Fibroblast of skin of abdomen (primary cell): Measurements from ENCODE around the gene NOX3.

Experiments
- DNase-seq: peaks from one replicate; pipeline ENCODE4 v3.0.0-alpha.2; 2013

Gene NOX3

GRCh38 chr6:155434096-155434495 lies 21.5 kb downstream of the NOX3 start:
- no peak for DNase-seq

- DNase-seq, result peak; percentile 33
These were observed 23.3 kb downstream of the NOX3 start for GRCh38 chr6:155432293-155432692.

GRCh38 chr6:155429321-155429893 lies 26.2 kb downstream of the NOX3 start:
- DNase-seq, result no peak

GRCh38 chr6:155426408-155426945 lies 29.2 kb downstream of the NOX3 start:
- no peak for DNase-seq

- DNase-seq, result peak; percentile 30
These were observed 31.5 kb downstream of the NOX3 start for GRCh38 chr6:155424181-155424580.

- DNase-seq, result no peak
These were observed 33.0 kb downstream of the NOX3 start for GRCh38 chr6:155422635-155423034.

GRCh38 chr6:155420492-155420891 lies 35.1 kb downstream of the NOX3 start:
- DNase-seq, result no peak

- DNase-seq, result peak; percentile 72
These were observed 36.5 kb downstream of the NOX3 start for GRCh38 chr6:155419161-155419560.

- DNase-seq, result peak; percentile 80
These were observed 37.5 kb downstream of the NOX3 start for GRCh38 chr6:155418017-155418761.

- DNase-seq, result no peak
These were observed 38.2 kb downstream of the NOX3 start for GRCh38 chr6:155417454-155417853.

- DNase-seq, result no peak
These were observed 39.7 kb downstream of the NOX3 start for GRCh38 chr6:155415953-155416352.

GRCh38 chr6:155414049-155414448 lies 41.6 kb downstream of the NOX3 start:
- no peak for DNase-seq

GRCh38 chr6:155412335-155412734 lies 43.3 kb downstream of the NOX3 start:
- peak; percentile 21 for DNase-seq

GRCh38 chr6:155411154-155412052 lies 44.2 kb downstream of the NOX3 start:
- DNase-seq, result no peak

- no peak for DNase-seq
These were observed 46.2 kb downstream of the NOX3 start for GRCh38 chr6:155409391-155409790.

GRCh38 chr6:155408981-155409380 lies 46.7 kb downstream of the NOX3 start:
- no peak for DNase-seq

GRCh38 chr6:155408231-155408630 lies 47.4 kb downstream of the NOX3 start:
- no peak for DNase-seq

GRCh38 chr6:155406801-155407200 lies 48.8 kb downstream of the NOX3 start:
- DNase-seq, result no peak

GRCh38 chr6:155404937-155405336 lies 50.7 kb downstream of the NOX3 start:
- no peak for DNase-seq

- no peak for DNase-seq
These were observed 52.9 kb downstream of the NOX3 start for GRCh38 chr6:155402656-155403304.

- peak; percentile 43 for DNase-seq
These were observed 55.0 kb downstream of the NOX3 start for GRCh38 chr6:155400654-155400965.

GRCh38 chr6:155399745-155400653 lies 55.6 kb downstream of the NOX3 start:
- no peak for DNase-seq
